HG02885 (cell line): Measurements from ENCODE around the gene PRIMA1.

Source experiments
- ATAC-seq: cut with Tn5 transposase; IDR thresholded peaks from one replicate; pipeline ENCODE4 v1.9.1; 2021; ENCODE audit warnings: mild to moderate bottlenecking; ENCODE audit not compliant: unreplicated experiment, poor library complexity

PRIMA1 gene

GRCh38 chr14:93797536-93797935 is 9.3 kb upstream of the PRIMA1 start:
- ATAC-seq, result no peak

- no peak for ATAC-seq
Measured at GRCh38 chr14:93797071-93797470, 8.8 kb upstream of the PRIMA1 start.

GRCh38 chr14:93794756-93795155 is 6.5 kb upstream of the PRIMA1 start:
- ATAC-seq, result no peak

- no peak for ATAC-seq
Measured at GRCh38 chr14:93793555-93794324, 5.5 kb upstream of the PRIMA1 start.

DNA sequence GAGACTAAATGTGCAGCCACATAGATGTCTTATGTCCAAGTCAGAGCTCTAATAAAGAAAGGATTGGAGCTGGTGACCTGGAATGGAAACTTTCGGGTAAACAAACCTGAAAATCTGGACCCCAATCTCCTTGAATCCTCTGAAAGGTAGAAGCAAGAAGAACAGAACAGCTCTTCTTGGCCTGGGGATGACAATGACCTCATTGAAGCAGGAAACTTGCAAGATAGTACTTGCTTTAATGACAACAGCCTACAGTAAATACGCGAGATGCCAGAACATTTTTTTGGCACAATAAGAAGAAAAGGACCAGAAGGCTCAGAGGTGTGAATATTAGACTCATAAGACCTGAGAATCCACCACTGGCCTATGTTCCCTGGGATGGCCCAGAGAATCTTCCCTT is 4.1 kb upstream of the PRIMA1 start:
- no peak for ATAC-seq

- no peak for ATAC-seq
Measured at GRCh38 chr14:93790966-93791365, 2.7 kb upstream of the PRIMA1 start.

GRCh38 chr14:93789228-93790130 is 1.2 kb upstream of the PRIMA1 start:
- no peak for ATAC-seq

DNA sequence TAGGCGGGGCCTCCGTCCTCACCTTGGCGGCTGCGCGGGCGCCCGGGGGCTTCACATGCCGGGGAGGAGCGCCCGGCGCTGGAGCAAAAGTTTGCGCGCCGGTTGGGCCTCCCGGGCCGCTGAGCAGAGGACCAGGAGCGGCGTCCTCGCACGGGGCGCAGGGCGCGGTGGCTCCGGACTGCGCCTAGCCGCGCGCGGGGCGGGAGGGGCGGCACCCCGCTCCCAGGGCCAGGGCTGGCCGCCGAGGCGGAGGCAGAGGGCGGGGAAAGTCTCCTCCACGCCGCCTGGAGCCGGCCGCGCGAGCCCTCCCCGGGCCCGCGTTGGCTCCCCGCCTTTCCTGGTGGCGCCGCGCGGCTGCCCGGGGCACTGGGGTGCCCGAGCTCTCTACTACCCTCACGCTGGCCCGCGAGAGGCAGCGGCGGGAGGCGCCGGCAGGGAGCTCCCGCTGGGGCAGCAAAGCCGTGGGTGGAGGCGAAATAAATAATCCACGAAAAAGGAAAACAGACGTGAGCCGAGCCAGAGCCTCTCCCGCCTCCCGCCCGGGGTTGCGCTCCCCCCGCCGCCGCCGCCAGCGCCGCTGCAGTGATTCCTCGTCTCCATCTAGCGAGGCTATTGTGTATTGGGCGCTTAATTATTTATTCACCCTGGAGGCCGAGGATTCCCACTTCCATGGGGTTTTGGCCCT is 400 bp upstream of the PRIMA1 start:
- ATAC-seq, result no peak

- ATAC-seq, result no peak
Measured at GRCh38 chr14:93787465-93788292, 606 bp downstream of the PRIMA1 start.

DNA sequence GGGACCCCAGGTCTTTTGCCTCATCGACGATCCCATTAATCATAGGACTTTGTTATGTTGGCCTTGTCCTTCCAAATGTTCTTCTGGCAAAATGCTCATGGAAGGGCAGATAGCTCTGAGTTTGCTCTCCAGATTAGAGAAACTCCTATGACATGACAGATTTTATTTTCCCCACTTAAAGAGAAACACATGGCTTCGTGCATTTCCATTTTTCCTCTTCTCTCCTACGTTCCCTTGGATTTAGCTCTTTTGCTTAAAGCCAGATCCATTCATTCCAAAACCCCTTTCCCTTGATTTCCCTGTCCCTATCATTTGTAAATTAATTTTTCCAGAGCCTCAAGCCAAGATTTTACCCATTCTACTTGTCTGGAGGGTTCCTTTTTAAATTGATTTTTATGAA is 2.9 kb downstream of the PRIMA1 start:
- no peak for ATAC-seq

DNA sequence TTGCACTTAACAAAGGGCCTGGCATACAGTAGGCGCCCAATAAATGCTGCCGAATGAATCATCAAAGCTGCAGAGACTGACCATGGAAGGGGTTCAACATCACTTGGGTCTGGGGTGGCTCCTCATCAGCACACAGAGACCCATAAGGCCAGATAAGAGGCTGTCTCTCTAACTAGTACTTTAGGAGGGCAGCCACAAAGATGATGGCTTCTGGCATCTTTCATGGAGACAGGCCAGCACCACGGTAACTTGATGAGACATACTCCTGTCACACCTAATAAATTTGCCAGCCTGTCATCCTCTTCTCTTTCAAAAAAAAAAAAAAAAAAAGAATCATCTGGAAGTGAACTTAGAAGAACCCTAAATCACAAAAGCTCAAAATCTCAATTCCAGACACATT is 3.4 kb downstream of the PRIMA1 start:
- no peak for ATAC-seq

- no peak for ATAC-seq
Measured at GRCh38 chr14:93780813-93781400, 7.4 kb downstream of the PRIMA1 start.

DNA sequence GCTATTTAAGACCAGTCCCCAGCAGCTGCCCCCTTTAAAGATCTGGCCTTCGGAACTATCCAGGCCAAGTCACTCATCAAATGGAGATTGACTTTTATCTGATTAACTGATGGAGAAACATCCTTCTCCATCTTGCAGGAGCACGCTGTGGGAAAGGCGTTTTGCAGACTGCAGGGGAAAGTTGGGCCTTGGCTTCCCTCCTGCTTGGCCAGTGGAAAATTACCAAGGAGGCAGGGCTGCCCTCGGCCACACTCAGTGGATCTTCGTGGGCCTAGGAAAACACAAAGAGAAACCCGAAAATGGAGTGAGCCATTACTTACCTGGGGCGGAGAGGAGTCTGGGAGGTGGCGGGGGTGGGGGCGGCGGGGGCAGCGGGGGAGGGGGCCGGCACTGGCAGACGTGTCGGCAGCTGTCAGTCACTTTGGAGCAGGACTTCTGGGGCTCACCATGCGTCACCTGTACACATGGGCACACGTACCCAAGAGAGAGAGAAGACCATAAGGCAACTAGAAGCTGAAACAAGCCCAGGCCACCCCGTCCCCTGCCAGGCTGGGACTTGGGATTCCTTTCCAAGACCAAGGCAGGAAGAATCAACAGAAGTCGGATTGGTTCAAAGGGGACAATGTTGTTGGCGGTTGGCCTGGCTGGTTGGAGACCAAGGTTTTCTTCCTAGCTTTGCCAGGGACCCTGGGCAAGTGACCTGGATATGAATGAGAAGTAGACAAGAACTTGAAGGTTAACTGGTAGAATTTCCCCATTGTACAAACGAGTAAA is 9.2 kb downstream of the PRIMA1 start:
- ATAC-seq, result no peak

- ATAC-seq, result no peak
Measured at GRCh38 chr14:93778453-93778852, 9.8 kb downstream of the PRIMA1 start.

- ATAC-seq, result no peak
Measured at GRCh38 chr14:93775744-93776143, 12.5 kb downstream of the PRIMA1 start.

DNA sequence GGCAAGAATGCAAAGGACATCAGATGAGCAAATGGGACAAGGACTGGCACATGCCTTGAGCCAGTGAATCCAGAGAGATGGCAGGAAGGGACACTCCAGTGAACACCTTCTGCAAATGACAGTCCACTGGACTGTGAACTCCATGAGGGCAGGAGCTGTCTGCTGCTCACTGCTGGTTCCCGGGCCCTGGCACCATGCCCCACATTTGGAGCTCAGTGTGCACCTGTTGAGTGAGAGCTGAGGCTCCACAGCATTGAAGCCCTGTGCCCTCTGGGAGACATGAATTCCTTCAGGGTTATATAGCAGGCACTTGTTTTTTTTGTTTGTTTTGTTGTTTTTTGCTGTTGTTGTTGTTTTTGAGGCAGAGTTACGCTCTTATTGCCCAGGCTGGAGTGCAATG is 13.1 kb downstream of the PRIMA1 start:
- ATAC-seq, result no peak

DNA sequence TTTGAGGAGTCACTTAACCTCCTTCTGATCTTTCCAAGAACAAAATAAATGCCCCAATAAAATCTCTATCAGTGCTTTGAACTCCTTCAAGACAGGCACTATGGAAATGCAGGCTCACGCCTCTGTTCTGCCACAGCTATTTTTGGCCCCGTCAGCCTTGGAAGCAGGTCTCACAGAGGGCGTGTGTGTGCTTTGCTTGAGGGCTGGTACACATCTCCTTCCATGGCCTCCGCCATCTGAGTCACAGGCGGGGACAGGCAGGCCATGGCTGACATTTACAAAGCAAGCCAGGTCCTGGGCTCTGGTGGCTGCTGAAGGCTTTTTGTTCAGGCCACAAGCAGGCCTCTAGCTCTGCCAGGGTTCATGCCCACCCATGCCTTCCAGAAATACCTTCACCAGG is 16.0 kb downstream of the PRIMA1 start:
- no peak for ATAC-seq

GRCh38 chr14:93765970-93766369 is 22.3 kb downstream of the PRIMA1 start:
- ATAC-seq, result no peak

- no peak for ATAC-seq
Measured at GRCh38 chr14:93765155-93765554, 23.1 kb downstream of the PRIMA1 start.
